ENCODE data around the gene SETMAR.
"Not testable (repeated sequence)": the region's sequence is repeated elsewhere in the genome, so short reads cannot be mapped to it uniquely, and the experiment has no call there.

Gene SETMAR

GRCh38 chr3:4314688-4315087 is 11.5 kb downstream of the SETMAR start:
- DNase-seq = peak; percentile 66

- DNase-seq = no peak
Measured at GRCh38 chr3:4320096-4320911, 17.1 kb downstream of the SETMAR start.

- no peak for DNase-seq
Measured at GRCh38 chr3:4321732-4322131, 18.6 kb downstream of the SETMAR start.

GRCh38 chr3:4322635-4323034 is 19.5 kb downstream of the SETMAR start:
- peak; percentile 93 for DNase-seq

GRCh38 chr3:4323246-4324027 is 20.3 kb downstream of the SETMAR start:
- no peak for DNase-seq

- DNase-seq = no peak
Measured at GRCh38 chr3:4326868-4327267, 23.7 kb downstream of the SETMAR start.

GRCh38 chr3:4329806-4330205 is 26.6 kb downstream of the SETMAR start:
- DNase-seq = not testable (repeated sequence)

GRCh38 chr3:4332111-4332510 is 28.9 kb downstream of the SETMAR start:
- no peak for DNase-seq

- no peak for DNase-seq
Measured at GRCh38 chr3:4332574-4332973, 29.4 kb downstream of the SETMAR start.

GRCh38 chr3:4332991-4333390 is 29.8 kb downstream of the SETMAR start:
- no peak for DNase-seq

GRCh38 chr3:4334548-4334947 is 31.4 kb downstream of the SETMAR start:
- DNase-seq = no peak

GRCh38 chr3:4335840-4336562 is 32.8 kb downstream of the SETMAR start:
- DNase-seq = no peak

GRCh38 chr3:4336850-4337546 is 33.8 kb downstream of the SETMAR start:
- no peak for DNase-seq

- no peak for DNase-seq
Measured at GRCh38 chr3:4338751-4339150, 35.6 kb downstream of the SETMAR start.

- DNase-seq = no peak
Measured at GRCh38 chr3:4340077-4340410, 36.9 kb downstream of the SETMAR start.

GRCh38 chr3:4340411-4341335 is 37.5 kb downstream of the SETMAR start:
- peak; percentile 76 for DNase-seq

GRCh38 chr3:4341336-4341675 is 38.1 kb downstream of the SETMAR start:
- DNase-seq = no peak

- no peak for DNase-seq
Measured at GRCh38 chr3:4343258-4343657, 40.1 kb downstream of the SETMAR start.

GRCh38 chr3:4350789-4351163 is 47.6 kb downstream of the SETMAR start:
- DNase-seq = peak; percentile 94

GRCh38 chr3:4351164-4351855 is 48.1 kb downstream of the SETMAR start:
- peak; percentile 89 for DNase-seq

- DNase-seq = no peak
Measured at GRCh38 chr3:4351872-4352271, 48.7 kb downstream of the SETMAR start.

Measured in hematopoietic multipotent progenitor cell treated with erythropoietin and hydrocortisone succinate and interleukin-3 and kit ligand, for 6 days (in vitro differentiated cells).